Measurements from ENCODE around the gene ROBO2. TPM values are rescaled to one million over a fixed set of nuclear protein-coding genes. Genes with fewer than 3 reads are reported as not detected.

The ROBO2 gene
- total RNA-seq, 4 donors from 2014 or later = 0.16 to 4.0 (median 1.3) TPM

DNA sequence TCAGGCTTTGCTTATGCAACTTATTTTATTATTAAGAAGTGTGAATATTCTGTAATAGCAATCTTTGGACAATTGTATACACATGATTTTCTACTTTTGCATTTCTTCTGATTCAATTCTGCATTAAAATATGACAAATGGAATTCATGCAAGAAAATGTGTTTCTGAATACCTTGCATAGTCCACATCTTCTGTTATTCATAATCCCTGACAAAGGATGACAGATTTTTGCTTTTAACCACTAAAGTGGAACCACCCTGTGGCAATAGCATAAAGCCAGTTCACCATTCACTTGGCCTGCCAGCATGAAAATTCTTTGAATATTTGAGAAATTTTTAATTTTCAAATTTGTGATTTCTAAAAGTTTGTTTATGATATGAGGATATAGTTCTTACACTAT lies 397.0 kb downstream of the ROBO2 start:
- TF ChIP-seq, protein P1, sequence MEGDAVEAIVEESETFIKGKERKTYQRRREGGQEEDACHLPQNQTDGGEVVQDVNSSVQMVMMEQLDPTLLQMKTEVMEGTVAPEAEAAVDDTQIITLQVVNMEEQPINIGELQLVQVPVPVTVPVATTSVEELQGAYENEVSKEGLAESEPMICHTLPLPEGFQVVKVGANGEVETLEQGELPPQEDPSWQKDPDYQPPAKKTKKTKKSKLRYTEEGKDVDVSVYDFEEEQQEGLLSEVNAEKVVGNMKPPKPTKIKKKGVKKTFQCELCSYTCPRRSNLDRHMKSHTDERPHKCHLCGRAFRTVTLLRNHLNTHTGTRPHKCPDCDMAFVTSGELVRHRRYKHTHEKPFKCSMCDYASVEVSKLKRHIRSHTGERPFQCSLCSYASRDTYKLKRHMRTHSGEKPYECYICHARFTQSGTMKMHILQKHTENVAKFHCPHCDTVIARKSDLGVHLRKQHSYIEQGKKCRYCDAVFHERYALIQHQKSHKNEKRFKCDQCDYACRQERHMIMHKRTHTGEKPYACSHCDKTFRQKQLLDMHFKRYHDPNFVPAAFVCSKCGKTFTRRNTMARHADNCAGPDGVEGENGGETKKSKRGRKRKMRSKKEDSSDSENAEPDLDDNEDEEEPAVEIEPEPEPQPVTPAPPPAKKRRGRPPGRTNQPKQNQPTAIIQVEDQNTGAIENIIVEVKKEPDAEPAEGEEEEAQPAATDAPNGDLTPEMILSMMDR (IDR thresholded peaks at IDR 0.05; ENCODE audit: low read depth) = no peak

DNA sequence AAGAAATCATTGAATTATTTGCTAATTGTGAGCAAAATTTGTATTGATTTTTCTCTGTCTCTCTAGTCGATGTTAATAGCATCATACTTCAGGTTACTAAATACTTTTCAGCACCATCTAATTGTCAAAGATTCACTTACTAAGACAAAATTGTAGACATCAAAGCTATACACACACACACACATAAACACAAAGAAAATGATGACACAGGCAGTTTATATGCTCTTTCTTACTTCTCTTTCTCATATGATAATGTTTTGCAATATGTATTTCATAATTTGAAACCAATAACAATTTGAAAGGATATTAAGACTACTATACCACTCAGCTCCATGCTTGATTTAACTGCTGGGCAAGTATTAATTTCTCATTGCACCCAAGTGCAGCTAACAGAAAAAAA lies 406.2 kb downstream of the ROBO2 start:
- TF ChIP-seq, protein P1 (IDR thresholded peaks at IDR 0.05; ENCODE audit: low read depth) = no peak

DNA sequence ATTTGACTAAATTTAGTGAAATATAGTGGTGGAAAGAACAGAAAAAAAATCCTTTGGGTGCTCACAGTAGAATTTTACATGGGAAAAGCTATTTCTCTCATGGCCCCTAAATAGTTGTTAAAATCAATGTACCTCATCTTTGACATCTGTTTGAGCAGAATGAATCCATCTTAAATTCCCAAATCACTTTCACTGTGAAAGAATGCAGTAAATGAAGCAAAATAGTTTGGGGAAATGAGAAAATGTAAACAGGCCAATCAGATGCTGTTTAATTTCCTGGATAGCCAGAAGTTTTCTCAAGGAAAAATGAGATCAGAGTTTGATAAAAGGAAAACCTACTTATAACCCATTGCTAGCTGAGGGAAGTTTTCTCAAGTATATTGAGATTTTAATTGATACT lies 406.9 kb downstream of the ROBO2 start:
- TF ChIP-seq, protein P1 (IDR thresholded peaks at IDR 0.05; ENCODE audit: low read depth) = no peak

DNA sequence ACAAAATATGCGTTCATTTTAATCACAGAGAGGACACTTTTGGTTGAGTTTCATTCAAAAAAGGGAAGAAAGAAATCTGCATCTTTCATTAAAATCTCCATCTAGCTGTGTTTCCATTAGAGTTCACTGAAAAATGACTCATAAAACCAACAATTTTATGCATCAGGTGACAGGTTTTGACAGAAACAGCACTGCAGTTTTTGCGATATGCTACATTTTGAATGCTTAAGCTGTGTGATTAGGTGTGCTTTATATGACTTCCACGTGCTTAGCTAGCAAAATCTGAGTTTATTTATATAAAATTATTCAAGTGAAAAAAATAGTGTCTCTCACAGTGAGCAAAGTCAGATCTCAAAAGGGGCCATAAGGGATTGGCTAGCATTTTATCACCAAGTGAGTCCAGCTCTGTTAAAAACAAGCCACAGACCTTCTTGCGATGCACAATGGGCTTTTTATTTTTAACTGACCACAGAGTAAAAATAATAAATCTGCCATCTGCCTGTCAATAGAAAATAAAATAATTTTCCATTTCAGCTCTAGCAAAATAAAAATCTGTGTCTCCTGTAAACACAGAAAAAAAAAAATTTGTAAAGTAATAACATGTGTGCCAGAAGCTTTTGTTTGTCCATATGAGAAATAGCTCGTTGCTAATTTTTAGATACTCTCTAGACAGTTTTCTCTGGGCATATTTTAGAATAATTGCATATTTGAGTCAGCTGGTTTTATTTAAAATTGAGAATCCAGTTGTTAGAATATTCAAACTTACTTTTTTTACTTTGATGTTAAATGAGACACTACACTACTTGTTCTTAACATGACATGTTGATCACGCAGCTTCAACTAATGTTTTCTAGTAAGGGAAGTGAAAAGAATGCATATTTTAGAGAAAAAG lies 409.8 kb downstream of the ROBO2 start:
- TF ChIP-seq, protein P1 (IDR thresholded peaks at IDR 0.05; ENCODE audit: low read depth) = no peak

DNA sequence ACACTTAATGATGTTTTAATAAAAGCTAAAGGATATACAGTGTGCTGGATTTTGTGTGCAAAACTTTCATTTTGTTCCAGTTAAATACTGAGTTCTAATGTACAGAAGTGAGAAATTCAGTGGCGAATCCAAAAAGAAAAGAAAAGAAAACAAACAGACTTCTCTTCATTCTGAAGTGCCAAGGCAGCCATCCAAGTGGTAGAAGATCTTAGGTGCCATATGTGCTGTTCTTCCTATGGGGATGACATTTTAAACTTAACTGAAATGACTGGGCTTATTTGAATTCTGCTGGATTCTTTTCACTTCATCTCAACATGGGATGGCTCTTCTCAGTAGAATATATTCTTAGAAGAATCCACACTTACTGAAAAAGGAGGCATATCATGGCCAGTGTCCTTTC lies 416.5 kb downstream of the ROBO2 start:
- TF ChIP-seq, protein P1 (IDR thresholded peaks at IDR 0.05; ENCODE audit: low read depth) = no peak

DNA sequence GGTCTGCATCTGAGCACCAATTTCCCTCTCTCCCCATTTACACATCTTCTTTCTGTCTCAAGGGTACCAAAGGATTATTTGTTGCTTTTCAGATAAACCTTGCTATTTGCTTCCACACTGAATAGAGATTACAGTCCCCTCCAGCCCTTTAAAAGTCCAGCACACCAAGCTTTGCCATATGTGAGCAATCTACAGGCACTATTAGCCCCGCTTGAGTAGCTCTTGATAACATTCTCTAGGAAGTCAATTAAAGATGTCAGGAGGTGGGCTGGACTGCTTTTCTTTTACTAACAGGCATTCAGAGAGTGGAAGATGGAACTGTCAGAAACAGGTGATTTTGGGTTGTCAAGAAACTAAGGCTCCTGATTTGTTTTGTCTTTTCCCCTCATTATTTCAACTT lies 417.0 kb downstream of the ROBO2 start:
- TF ChIP-seq, protein P1 (IDR thresholded peaks at IDR 0.05; ENCODE audit: low read depth) = no peak

DNA sequence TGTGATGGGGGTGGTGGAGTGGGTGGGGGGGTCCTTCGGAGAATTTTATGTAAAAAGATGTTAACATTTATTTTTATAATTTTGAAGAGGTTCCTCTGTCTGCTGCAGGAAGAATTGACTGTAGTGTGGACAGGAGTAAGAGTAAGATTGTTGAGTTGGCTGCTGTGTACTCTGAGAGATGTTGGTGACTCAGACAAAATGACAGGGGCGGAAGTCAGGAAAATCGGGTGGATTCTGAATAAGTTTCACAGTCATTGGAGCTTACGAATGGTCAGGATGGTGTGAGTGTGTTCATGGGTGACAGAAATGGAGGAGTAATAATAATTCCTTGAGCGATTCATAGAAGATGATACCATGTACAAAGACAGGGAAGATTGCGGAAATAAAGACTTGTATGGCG lies 420.0 kb downstream of the ROBO2 start:
- TF ChIP-seq, protein P1 (IDR thresholded peaks at IDR 0.05; ENCODE audit: low read depth) = no peak

Measured in subcutaneous adipose tissue (tissue), 4 donors.